Measurements from ENCODE around the gene WDR72.

The WDR72 gene

DNA sequence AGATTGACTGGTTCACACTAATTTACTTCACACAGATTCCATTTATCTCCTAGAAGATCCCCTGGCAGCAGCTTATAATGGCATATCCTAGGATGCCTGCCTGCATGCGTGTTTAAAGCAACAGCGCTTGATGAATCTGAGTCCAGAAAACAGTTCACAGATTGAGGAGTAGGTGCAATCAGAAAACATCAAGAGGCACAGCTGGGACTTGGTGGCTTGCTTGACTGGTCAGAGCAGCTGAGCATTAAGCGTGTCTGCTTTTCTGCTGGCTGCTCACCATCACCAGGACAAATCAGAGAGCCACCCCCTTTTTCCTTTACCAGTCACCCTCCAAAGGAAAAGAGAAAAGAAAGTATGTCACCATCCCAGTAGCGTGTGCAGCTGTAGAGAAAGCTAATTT lies 223.6 kb downstream of the WDR72 start:
- DNase-seq (ENCODE audit: low read depth in 1 of 2, low spot score in 1 of 2), result no peak

GRCh38 chr15:53534105-53534839 lies 225.2 kb downstream of the WDR72 start:
- DNase-seq (ENCODE audit: low read depth in 1 of 2, low spot score in 1 of 2), result no peak

- no peak for DNase-seq (ENCODE audit: low read depth in 1 of 2, low spot score in 1 of 2)
These were observed 228.7 kb downstream of the WDR72 start for GRCh38 chr15:53530761-53531160.

DNA sequence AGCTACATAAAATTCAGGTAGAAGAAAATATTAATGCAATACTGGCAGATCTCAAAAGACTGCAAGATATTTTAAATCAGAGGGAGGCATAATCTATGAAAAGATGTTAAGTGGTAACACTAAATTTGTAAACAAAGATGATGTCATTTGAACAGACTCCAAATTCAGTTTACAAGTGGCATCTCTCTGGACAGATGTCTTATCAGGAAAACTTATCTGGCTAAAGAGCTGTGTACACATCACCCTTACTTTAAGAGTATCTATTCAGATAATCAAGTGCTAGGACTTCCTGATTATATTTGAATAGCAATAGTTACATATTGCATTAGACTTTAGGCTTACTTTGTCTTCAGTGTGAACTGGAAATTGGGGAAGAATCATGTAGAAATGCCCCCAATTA lies 231.5 kb downstream of the WDR72 start:
- no peak for DNase-seq (ENCODE audit: low read depth in 1 of 2, low spot score in 1 of 2)

- no peak for DNase-seq (ENCODE audit: low read depth in 1 of 2, low spot score in 1 of 2)
These were observed 233.6 kb downstream of the WDR72 start for GRCh38 chr15:53525894-53526293.

GRCh38 chr15:53522991-53523390 lies 236.5 kb downstream of the WDR72 start:
- DNase-seq (ENCODE audit: low read depth in 1 of 2, low spot score in 1 of 2), result no peak

DNA sequence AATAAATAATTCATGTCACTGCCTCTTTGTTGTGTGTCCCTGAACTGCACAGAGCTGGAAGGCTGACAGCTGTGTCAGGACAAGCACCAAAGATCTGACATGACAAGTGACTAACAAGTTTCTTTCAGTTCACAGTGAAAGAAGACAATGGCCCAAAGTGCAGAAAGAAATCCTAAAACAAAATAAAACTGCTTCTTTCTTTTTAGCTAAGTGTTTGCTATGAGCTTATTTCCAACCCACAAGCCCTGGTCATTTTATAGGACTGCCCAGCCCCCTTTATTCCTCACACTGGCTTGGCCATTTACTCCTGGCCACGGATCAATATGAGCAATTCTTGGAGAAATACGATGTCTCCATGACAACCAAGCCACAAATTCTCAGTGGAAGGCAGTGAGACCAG lies 238.5 kb downstream of the WDR72 start:
- no peak for DNase-seq (ENCODE audit: low read depth in 1 of 2, low spot score in 1 of 2)

- no peak for DNase-seq (ENCODE audit: low read depth in 1 of 2, low spot score in 1 of 2)
These were observed 246.0 kb downstream of the WDR72 start for GRCh38 chr15:53513431-53513830.

GRCh38 chr15:53512029-53512428 lies 247.4 kb downstream of the WDR72 start:
- no peak for DNase-seq (ENCODE audit: low read depth in 1 of 2, low spot score in 1 of 2)

GRCh38 chr15:53511175-53511574 lies 248.3 kb downstream of the WDR72 start:
- DNase-seq (ENCODE audit: low read depth in 1 of 2, low spot score in 1 of 2), result no peak

DNA sequence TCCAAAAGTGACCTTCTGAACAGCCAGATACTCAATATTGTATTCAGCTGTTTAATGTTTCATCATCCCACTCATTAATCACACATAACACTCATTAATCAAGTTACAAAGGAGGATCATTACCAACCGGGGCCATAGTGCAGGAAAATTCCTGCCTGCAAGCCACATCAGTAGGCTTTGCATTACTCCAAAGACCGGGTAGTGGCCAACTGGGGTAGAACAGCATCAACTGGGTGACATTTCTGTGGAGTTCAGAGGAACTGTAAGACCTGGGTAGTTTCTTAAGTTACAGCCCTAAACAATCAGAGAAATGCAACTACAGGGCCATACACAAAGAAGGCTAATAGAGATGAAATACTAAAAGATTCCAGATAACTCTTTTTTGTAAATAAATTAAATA lies 253.1 kb downstream of the WDR72 start:
- DNase-seq (ENCODE audit: low read depth in 1 of 2, low spot score in 1 of 2), result no peak

GRCh38 chr15:53498996-53499395 lies 260.5 kb downstream of the WDR72 start:
- no peak for DNase-seq (ENCODE audit: low read depth in 1 of 2, low spot score in 1 of 2)

DNA sequence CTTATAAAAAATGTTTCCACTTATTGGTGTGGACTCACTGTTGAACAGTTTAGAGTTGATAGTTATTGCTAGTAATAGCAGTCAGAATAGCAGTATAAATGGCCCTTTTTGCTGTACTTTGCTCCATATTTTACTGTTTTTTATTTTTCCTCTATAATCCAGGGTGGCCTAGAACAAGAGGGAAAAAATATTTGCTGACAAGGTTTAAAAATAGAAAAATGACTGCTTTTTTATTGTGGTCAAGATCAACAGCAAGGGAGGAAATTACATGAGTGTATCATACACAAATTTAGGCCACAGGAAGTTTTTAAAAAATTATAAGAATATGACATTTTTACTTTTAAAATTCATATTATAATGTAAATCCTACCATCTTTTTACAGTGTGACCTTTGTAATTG lies 269.1 kb downstream of the WDR72 start:
- DNase-seq (ENCODE audit: low read depth in 1 of 2, low spot score in 1 of 2), result no peak

GRCh38 chr15:53482055-53482454 lies 277.4 kb downstream of the WDR72 start:
- DNase-seq (ENCODE audit: low read depth in 1 of 2, low spot score in 1 of 2), result no peak

DNA sequence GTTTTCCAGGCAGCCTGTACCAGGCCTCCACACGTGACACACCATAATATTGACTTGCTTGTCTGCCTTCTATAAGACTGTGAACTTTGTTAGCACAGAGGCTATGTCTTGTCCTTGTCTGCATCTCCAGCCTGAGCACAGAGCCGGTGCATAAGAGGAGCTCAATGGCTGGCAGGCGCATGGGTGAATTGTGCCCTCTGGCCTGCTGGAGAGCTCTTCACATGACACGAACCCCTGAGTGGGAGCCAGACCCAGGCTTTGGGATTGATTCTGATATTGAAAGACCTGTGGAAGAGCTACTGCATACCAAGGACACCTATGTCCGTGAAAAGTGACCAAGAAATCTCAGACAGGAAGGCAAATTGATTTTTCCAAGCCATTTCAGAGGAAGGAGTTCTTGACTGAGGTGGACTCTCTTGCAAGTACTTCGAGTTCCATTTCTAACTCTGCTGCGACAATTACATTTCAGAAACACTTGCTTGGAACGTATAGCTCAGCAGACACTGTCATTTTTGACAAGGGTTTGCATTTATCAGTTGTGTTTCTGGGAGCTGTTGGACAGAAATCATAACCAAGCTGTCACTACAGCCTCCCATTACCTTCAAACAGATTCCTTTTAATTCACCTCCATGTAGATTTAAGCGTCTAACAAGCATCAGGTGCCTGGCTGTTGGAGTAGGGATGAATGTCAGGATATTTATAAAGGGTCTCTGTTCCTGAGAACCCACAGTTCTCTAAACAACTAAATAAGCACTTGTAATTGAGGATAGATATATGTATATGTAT lies 281.3 kb downstream of the WDR72 start:
- no peak for DNase-seq (ENCODE audit: low read depth in 1 of 2, low spot score in 1 of 2)

DNA sequence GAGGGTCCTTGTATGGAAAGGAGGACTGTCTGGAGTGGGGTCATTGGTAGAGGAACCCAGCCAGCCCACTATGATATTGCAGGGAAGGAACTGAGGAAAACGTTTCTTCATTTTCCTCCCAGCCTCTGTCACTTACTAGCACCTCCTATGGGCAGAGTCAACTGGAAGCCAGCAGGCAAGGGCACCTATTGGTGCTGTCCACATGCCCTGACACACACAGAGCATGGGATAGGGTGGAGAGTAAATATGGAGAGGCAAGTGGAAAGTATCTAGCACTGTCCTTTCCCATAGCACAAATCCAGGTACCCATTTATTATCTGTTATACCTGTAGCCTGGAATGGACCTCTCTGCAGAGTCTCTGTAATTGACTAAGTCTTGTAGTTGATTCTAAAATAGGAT lies 285.6 kb downstream of the WDR72 start:
- DNase-seq (ENCODE audit: low read depth in 1 of 2, low spot score in 1 of 2), result no peak

DNA sequence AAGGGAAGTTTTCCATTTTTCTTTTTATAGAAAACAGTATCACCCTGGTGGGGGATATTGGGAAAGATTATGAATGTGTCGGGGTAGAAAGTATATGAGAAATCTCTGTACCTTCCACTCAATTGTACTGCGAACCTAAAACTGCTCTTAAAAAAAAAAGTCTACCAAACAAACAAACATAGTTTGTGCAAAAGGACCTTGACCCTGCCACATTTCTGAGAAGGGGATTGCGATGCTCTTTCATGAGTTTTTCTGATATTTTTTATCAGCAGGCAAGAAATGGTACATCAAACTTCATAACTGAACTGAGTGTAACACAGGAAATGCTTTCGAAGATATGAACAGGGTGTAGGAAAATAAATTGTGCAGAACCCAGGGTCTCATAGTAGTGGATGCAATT lies 286.0 kb downstream of the WDR72 start:
- DNase-seq (ENCODE audit: low read depth in 1 of 2, low spot score in 1 of 2), result no peak

GRCh38 chr15:53472883-53473282 lies 286.6 kb downstream of the WDR72 start:
- DNase-seq (ENCODE audit: low read depth in 1 of 2, low spot score in 1 of 2), result no peak

DNA sequence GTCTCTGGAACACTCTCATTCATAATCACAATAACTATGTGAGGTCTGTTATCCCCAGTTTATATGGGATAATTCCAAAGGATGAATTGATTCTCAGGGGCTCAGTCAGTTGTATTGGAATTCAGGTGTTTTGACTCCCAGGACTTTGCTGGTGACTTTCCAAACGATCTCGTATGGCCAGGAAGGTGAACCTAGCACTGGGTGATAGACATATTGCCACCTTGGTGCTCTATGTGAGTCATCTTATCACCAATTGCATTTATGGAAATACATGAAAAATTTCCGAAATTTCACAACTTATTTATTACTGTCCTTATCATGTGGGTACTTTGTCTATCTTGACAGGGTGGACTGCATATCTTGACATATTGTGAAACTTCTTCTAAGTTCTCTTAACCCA lies 287.3 kb downstream of the WDR72 start:
- no peak for DNase-seq (ENCODE audit: low read depth in 1 of 2, low spot score in 1 of 2)

DNA sequence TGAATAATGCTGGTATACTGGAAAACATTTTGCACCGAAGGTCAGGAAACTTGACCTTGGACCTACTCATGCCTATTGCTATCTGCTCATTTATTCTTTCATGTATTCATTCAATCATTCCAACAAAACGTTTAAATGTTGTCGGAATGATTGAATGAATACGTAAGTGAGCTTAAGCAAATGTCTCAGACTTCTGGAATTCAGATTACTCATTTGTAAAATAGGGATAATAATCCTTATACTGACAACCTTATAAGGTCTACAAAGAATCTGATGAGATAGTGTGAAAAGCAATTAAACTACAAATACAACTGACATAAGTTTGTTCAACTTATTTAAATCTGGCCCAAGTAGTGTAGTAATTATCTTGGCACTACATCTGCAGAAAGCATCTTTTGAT lies 288.7 kb downstream of the WDR72 start:
- DNase-seq (ENCODE audit: low read depth in 1 of 2, low spot score in 1 of 2), result no peak

GRCh38 chr15:53469422-53469821 lies 290.0 kb downstream of the WDR72 start:
- DNase-seq (ENCODE audit: low read depth in 1 of 2, low spot score in 1 of 2), result no peak

All from activated T-helper 1 cell treated with anti-CD3 and anti-CD28 coated beads, Interleukin-2, amount 50 U/mL, for 16 hours (primary cell).